Astrocyte of the spinal cord (primary cell): ENCODE results near the gene STK36.
A peak's percentile ranks its signal among the peaks of the same experiment; 100 is the strongest.
"Not testable (repeated sequence)": the region's sequence is repeated elsewhere in the genome, so short reads cannot be mapped to it uniquely, and the experiment has no call there.

Experiments used
- DNase-seq: peaks from one replicate; pipeline ENCODE4 v3.0.0; 2011; ENCODE audit warnings: low read depth, low spot score
- H3K4me3 ChIP-seq: 2 replicates; pipeline ENCODE4 v1.5.1; 2011; ENCODE audit warnings: low read depth, mild to moderate bottlenecking, low read length, moderate library complexity
- CTCF ChIP-seq: IDR thresholded peaks from 2 replicates; pipeline ENCODE4 v1.5.1; 2012; ENCODE audit warnings: low read depth, mild to moderate bottlenecking, low read length, inconsistent platforms
- in situ Hi-C: cut with HindIII; loops from 2 replicates; pipeline ENCODE4 v1.10.0; 2017; ENCODE audit warnings: low sequenced_read_pairs

STK36 gene

GRCh38 chr2:218687400-218688060 lies 15.6 kb downstream of the STK36 start:
- peak; percentile 84 for DNase-seq
- TF ChIP-seq CTCF = peak; percentile 94
- H3K4me3 ChIP-seq, in situ Hi-C loops: not testable (repeated sequence)

GRCh38 chr2:218691234-218691633 lies 19.3 kb downstream of the STK36 start:
- peak; percentile 35 for DNase-seq
- in situ Hi-C loops = no loop called here
- no peak overlapping the region for H3K4me3 ChIP-seq
- no peak for TF ChIP-seq CTCF

- in situ Hi-C loops = no loop called here
- no peak for TF ChIP-seq CTCF
- H3K4me3 ChIP-seq = no peak overlapping the region
These were observed 22.7 kb downstream of the STK36 start for GRCh38 chr2:218694405-218695145.

DNA sequence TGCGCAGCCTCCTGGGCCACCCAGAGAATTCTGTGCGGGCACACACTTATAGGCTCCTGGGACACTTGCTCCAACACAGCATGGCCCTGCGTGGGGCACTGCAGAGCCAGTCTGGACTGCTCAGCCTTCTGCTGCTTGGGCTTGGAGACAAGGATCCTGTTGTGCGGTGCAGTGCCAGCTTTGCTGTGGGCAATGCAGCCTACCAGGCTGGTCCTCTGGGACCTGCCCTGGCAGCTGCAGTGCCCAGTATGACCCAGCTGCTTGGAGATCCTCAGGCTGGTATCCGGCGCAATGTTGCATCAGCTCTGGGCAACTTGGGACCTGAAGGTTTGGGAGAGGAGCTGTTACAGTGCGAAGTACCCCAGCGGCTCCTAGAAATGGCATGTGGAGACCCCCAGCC lies 27.0 kb downstream of the STK36 start:
- no peak for TF ChIP-seq CTCF
- no peak for DNase-seq
- H3K4me3 ChIP-seq = no peak overlapping the region
- in situ Hi-C loops = no loop called here

More at GRCh38 chr2:218694405-218695145, 22.7 kb downstream of the STK36 start:
- DNase-seq = peak; percentile 56

- in situ Hi-C loops = no loop called here
- peak; percentile 61 for DNase-seq
- no peak overlapping the region for H3K4me3 ChIP-seq
- no peak for TF ChIP-seq CTCF
These were observed 29.9 kb downstream of the STK36 start for GRCh38 chr2:218701806-218702205.

GRCh38 chr2:218703341-218703740 lies 31.5 kb downstream of the STK36 start:
- in situ Hi-C loops = no loop called here
- no peak for DNase-seq
- H3K4me3 ChIP-seq = no peak overlapping the region
- TF ChIP-seq CTCF = no peak
